GM21367 (cell line): ENCODE data around the gene ZNF423.

ENCODE experiments used
- ATAC-seq: cut with Tn5 transposase; IDR thresholded peaks from one replicate; pipeline ENCODE4 v1.9.1; 2021; ENCODE audit not compliant: unreplicated experiment

Gene ZNF423

DNA sequence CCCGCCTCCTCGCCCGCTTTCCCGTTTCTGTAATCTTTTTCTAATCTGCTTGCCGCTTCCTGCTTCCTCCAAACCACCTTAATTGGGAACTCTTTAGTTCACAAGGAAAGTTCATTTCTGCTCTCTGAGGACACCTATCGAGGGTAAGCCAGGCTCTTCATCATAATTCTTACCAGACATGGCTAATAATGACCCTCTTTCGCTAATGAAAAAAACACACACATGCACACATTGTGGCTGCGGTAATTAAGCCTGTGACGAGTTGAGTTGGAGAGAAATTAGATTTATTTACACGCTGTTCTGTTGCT, 100.6 kb downstream of the ZNF423 start:
- ATAC-seq = no peak

DNA sequence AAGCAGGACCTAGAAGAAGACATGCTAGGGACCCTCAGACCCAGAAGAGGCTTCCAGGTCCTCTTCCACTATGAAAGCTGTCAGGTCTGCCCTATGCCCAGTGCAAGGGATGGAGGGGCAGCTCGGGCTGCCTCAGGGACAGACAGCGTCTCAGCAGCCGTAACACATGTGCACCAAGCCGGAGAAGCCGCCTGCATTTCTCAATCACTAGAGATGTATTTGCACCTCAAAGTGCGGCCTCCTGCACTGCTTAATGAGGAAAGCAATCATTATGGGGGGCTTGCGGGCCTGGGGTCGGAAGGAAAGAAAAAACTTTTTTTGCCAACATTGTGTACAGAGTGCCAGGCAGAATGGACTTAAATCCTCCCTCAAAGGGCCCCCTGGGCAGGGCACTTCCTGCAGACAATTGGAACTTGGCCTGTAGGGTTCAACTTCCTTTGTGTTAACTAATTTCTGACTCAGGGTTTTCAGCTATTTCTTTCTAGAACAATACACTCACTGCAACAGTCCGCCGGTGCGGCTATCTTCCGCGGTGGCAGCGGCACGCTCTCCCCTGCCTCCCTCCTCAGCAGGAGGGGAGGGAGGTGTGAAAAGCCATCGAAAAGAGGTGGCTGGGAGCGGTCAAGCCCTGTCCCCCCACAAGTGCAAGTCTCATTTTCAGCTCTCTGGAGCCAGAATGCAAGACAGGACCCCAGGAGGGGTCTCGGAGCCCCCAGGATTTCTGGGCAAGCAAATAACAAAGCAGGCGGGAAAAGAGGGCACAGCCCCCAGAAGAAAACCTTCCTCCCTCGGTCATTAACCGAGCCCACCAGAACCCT, 101.2 kb downstream of the ZNF423 start:
- ATAC-seq = no peak

DNA sequence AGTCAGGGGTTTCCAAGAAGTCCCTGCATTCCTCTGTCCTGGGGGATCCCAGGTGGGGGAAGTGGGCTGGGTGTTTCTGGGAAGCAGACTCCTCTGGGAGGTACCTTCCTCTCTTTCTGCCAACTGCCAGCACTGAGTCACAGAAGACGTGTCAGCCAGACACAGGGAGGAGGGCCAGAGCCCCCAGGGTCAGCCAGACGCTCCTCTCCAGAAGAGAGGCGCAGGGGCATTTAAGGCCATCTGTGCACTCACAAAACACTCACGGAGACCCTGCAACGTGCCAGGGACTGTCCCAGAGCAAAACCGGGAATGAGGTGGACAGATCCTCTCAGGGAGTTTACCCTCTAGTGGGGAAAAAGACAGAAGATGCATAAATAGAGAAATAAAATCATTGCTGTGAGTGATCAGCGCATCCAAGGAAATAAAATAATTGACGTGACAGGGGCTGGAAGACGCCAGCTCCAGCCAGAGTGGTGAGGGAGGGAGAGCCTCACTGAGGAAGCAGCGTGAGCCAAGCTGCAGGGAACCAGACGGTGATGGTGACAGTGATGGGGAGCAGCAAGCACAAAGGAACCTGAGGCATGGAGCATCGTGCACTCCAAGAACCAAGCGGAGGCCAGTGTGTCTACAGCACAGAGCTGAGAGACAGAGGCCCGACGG, 105.4 kb downstream of the ZNF423 start:
- ATAC-seq = no peak

DNA sequence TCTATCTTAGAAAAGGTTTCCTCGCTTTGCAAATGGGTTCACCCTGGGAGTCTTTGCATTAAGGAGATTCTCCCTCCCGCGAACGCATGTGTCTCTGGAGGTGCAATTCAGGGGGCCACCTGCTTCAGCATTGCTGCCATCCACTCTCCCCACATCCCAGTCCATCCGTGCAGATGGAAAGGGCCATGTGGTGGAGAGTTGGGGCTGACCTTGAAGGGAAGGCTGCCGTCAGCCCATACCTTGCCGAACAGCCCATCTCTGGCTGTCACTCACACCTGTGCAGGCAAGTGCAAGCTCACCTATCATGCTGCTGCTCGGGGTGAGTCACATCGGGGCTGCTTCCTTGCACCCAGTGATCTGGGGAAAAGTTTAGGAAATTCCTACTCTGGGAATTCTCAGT, 106.1 kb downstream of the ZNF423 start:
- no peak for ATAC-seq

DNA sequence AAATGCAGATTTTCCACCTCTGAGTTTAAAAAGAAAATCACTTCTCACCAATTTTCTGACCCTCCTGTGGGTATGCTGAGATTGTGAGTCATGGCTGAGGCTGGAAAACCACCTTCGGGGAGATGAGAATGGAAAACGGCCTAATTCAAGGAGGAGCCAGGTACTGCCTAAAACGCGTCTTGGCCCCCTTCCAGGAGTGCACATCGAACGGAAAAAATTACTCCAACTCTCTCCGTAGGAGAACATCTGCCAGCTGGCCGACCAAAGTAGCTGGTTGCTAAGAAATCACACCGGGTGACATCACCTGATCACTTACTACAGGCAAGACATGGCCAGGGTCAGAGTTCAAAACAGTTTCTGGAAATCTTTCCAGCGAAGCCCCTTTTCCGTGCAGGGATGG, 107.6 kb downstream of the ZNF423 start:
- no peak for ATAC-seq

DNA sequence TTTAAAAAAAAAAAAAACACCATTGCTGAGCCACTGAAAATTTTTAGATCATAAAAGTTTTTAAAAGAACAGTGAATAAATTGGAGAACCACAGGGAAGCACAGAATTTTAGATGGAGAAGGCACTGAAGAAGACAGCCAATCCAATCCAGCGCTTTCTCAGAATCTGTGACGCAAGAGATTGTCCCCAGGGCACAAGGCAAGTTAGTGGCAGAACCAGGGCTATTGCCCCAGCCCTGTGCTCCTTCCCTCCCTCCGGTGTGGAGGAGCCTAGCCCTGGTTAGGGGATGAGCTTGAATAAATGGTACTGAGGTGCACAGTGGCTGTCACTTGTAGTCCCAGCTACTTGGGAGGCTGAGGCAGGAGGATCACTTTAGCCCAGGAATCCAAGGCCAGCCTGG, 108.3 kb downstream of the ZNF423 start:
- no peak for ATAC-seq

DNA sequence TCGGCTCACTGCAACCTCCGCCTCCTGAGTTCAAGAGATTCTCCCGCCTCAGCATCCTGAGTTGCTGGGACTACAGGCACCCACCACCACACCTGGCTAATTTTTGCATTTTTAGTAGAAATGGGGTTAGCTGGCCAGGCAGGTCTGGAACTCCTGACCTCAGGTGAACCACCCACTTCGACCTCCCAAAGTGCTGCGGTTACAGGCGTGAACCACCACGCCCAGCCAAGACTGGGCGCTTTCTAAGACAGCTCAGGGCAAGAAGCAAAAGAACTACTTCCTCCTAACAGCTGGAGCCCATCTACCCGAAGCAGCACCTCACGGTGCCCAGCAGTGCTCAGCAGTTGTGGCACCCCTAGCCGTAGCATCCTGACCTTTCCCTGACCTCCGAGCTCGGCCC, 109.4 kb downstream of the ZNF423 start:
- no peak for ATAC-seq

DNA sequence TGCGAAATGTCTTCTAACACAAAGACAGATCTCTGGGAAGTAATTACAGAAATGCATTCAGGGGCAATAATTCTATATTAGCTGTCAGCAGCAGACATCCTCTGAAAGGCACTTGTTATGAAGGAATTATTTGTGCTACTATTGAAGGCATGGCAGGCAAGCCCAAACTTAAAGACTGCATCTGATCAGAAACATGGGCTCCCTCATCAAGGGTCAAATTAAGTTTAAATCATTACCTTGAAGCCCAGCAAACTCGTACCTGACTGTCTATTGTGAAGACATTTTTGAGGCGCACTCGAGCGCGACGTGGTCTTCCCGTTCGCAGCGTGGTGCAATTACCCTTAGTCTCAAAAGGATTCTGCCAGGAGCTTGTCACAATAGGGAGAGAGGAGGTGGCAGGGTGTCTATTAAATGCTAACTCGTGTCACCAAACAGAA, 110.6 kb downstream of the ZNF423 start:
- ATAC-seq = no peak

DNA sequence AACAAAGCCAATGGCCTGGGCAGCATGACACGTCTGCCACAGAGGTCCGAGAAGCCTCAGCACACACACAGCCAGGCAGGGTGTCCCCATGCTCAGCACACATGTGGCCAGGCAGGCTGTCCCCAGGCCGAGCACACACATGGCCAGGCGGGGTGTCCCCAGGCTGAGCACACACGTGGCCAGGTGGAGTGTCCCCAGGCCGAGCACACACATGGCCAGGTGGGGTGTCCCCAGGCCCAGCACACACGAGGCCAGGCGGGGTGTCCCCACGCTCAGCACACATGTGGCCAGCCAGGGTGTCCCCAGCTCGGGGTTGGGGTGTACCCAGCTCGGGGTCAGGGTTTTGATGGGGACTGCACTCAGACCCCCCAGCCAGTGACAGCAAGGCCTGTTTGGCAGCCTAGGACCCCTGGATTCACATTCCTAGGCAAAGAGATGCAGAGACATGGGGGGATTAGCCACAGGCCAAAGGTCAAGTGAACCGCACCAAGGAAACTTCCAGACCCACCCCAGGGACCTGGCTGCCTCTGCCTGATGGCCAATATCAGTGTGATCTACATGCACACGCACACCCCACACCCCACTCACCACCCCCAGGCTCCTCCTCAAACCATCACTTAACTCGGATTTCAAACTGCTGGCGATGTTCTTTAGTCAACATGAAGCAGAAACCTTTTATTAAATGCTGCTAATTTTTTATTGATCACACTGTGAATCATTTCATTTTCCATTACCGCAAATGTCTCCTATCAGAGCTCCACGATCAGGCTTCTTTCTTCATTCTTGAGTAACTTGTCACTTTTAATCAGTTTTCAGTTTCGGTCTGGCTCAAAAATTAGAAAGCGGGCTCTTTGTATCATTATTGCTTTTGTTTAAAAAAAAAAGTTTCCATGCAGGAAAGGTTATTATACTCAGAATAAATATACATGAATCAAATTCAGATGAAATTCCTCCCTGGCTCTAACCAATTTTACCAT, 111.4 kb downstream of the ZNF423 start:
- no peak for ATAC-seq

DNA sequence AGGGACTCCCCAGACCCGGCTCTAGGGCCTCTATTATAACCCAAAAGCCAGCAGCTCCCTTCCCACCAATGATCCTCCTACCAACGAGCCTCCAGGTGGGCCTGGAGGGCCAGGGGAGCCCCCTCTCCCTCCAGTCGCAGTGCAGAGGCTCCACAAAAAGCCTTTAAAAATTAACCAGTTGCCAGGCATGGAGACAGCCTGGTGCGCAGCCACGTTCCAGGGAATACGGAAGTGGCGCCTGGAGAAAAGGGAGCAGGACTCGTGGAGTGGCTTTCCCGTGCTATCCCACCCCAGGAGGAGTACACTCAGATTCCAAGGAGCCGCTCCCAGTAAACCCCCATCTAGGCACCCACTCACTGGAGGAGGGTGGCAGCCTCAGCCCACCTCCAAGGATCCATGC, 112.3 kb downstream of the ZNF423 start:
- no peak for ATAC-seq

DNA sequence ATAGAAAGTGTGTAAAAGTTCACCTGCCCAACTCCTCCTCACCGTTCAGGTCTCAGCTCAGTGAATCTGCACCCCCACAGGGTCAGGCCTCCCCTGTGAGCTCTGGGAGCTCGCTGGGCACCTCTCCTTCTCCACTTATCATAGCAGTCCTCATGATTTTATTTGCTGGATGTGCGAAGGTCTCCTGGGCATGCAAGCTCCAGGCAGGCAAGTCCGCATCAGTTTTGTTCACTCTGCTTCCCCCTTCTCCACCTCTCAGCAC, 112.8 kb downstream of the ZNF423 start:
- no peak for ATAC-seq

DNA sequence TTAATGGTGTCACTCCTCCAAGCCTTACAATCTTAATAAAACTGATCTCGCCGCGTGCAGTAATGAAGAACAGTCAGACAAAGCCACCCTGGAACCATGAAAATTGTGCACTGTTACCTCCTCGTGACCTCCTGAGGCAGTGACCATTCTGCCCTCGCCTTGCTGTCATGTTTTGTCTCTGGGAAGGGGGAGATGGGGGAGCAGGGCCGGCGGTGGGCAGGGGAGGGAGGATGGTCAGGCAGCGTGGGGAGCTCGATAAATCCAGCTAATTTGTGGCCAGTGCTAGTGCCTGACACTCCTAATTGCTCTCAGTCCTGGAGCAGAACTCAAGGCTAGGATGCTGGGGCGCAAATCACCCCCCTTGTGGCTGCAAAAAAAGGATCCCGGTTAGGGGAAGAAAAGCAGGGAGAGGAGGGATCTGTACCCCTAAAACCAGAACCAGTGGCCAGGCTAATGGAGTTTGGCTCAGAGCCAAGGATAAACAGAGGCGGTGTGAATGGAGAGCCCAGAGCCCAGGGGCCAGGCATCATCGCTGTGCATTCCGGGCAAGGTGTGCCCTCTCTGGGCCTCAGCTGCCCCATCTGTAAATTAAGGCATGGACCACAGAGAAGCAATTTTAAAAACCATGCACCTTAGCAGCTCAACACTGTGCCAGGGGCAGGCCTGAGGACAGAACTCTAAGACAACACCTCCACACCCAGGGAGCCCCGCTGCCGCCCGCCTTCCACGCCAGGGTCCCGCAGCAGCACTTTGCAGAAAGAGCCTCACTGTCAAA, 113.3 kb downstream of the ZNF423 start:
- no peak for ATAC-seq

DNA sequence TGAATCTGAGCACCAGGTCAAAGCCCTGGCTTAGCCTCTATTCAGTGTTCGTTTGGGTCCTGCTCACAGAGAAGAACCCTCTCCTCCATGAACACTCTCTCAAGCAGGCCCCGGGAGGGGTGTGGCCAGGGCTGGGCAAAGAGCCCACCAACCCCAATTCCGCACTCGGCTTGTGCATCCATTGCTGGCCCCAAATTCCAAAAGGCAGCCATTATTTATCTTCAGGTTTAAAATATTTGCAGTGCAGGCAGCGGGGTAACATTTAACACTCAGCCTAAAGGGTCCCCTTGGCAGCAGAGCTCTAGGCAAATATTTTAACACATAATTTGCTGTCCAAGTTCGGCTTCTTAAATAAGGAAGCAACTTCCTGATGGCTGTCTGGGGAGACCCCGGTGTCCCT, 115.7 kb downstream of the ZNF423 start:
- no peak for ATAC-seq

DNA sequence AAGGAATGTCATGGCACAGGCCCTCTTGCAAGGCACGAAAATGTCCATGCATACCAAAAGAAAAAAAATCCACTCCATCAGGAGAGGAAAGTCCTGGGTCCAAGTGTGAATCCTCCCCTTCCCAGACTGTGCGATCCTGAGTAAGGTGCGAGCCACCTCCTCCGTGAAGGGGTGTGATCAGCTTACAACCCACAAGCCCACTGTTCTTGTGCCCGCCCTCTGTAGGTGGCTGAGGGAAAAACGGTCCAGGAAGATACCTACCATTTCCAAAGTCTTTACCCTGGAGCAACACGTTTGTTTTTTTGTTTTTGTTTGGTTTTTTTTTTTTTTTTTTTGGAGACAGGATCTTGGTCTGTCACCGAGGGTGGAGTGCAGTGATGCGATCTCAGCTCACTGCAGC, 116.5 kb downstream of the ZNF423 start:
- no peak for ATAC-seq

DNA sequence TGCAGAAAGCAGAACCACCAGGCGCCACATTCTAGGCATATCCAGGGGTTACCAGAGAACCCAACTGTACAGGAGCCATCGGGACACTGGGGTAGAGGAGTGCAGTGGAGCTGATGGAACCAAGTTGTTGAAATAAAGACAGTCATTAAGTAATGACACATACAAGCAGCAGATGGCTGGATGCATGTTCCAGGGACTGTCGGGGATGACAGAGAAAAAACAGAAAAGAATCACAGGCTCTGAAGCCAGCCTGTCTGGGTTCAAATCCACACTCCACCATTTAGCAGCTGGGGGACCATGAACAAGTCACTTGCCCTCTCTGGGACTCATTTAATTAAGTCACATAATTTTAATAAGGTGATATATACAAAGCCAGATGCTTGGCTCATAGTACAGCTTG, 117.1 kb downstream of the ZNF423 start:
- ATAC-seq = no peak

DNA sequence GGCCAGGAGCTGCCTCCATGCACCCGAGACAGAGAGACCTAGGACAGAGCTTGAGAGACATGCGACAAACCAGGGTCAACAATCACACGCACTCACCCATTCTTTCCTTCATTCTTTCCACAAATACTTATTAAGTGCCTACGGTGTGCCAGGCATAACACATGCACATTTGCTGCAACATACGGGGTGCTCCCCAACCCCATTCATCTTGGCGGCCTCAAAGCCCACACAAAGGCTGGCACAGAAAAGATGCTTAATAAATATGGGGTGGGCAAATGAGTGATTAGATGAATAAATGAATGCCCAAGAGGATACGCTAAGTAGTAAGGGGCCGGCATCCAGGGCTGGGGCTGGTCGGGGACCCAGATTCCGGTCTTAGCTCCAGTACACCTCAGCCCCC, 117.9 kb downstream of the ZNF423 start:
- ATAC-seq = no peak

DNA sequence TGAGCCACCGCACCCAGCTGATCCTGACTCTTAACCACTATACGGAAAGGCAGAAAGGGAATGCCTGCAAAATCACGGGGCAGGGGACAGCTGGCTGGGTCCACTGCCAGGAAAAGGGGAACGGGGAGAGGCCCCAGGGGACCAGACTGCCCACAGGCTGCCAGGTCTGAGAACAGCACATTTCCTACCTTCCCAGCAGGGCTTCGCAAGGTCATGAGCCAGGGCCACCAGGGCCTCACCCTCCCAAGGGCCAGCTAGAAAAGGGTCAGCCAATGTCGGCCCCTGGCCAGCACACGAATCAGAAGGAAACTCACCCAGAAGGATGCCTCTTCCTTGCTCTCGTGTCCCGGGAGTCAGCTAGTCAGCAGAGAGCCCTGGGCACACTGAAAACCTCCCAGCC, 118.4 kb downstream of the ZNF423 start:
- no peak for ATAC-seq

DNA sequence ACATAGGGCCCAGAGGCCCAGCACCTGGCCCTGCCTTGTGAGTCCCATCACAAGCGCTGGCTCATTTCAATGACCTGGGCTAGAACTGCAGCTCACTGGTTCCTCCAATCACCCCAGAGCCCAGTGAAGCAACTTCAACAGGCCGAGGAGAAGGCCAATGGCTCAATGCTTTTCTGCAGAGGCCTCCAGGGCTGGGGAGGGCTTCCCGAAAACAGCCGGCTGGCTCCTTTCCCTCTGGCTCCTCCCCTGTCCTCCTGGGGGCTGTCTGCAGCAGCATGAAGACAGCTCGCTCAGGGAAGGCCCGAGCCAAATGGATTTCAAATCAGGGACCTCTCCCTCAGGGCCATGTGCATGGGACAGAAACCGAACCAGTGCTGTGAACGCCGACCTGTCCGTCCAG, 121.6 kb downstream of the ZNF423 start:
- no peak for ATAC-seq

DNA sequence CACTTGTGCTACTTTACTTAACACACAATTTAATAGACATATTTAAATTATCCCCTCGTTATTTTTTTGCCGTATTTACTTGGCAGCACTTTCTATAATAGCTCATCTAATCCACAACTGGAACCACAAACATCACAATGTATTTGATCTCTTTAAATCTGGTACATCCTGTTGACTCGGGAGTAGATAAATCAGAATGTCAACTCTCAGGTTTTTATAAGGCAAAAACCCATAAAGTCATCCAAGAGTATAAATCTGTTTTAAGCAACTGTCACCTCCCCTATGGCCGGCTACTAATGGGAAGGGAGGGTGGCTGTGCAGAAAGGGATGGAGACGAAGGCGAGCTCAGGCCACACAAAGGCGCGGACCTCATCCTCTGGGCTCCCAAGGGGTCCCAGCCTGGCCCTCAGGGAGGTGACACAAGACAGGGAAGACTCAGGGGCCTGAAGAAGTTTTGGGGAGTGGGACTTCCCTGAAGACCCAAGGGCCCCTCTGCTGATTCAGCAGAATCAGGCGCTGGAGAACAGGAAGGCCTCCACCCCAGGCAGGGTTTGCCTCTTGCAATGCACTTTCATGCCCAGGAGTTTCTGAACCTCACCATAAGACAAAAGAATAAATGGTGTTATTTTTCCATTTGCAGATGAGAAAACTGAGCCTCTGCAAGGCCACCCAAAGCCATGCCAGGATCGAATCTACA, 122.5 kb downstream of the ZNF423 start:
- no peak for ATAC-seq

DNA sequence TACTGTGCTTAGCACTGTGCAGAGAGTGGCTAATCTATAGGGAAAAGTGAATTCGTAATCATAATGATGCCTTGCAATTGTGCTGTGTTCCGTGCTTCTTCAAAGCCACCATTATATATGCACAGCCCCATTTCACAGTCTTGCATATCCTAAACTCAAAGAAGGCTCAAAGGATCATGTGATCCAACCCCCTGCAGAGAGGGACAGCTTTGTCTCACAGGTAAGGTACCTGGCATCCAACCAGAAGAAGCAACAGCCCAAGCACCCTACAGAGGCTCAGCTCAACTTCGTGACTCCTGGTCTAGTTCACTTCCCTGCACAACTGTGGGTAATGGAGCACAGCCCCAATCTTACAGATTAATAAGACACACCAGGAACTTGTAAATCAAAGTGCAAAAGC, 124.0 kb downstream of the ZNF423 start:
- ATAC-seq = no peak

DNA sequence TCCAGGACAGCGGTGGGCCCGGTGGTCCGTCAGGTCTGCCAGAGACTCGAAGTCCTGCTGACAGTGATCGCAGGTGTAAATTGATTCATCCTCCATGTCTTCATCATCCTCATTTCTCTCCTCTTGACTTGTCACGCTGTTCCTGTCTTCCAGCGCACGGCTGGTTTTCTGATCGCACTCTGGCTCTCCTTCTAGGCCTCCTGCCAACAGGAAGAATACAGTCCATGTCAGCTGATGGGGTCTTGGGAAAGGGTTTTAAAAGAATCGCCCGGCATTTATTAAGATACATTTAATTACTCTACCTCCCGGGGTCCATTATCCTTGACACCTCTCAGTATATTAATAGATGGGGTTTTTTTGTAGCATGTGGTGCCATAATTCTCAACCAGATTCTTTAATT, 125.1 kb downstream of the ZNF423 start:
- no peak for ATAC-seq
